ENCODE data around the gene LRRC61.

LRRC61 gene

GRCh38 chr7:150355666-150356059 is 32.5 kb downstream of the LRRC61 start:
- no peak for DNase-seq (ENCODE audit: low read depth in 2 of 2)

- DNase-seq (ENCODE audit: low read depth in 2 of 2) = no peak
Measured at GRCh38 chr7:150356265-150356897, 33.2 kb downstream of the LRRC61 start.

DNA sequence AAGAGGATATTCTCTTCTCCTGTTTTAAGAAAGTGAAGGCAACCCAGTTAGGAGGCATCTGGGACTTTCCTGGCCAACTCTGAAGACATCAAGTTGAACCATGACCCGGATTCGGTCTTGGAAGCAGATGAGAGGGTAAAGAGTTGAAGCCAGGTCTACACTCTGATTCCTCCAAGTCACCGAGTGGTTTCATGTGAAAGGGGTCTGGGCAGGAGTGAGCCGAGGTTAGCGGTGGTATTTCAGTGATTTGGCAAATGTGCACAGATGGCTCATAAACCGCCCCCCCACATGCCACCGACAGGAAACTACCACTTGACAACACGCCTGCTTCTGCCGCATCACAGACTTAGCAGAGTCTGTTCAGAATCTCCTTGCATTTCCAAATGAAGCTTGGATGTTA is 34.1 kb downstream of the LRRC61 start:
- peak; percentile 54 to 58 for DNase-seq (ENCODE audit: low read depth in 2 of 2)

DNA sequence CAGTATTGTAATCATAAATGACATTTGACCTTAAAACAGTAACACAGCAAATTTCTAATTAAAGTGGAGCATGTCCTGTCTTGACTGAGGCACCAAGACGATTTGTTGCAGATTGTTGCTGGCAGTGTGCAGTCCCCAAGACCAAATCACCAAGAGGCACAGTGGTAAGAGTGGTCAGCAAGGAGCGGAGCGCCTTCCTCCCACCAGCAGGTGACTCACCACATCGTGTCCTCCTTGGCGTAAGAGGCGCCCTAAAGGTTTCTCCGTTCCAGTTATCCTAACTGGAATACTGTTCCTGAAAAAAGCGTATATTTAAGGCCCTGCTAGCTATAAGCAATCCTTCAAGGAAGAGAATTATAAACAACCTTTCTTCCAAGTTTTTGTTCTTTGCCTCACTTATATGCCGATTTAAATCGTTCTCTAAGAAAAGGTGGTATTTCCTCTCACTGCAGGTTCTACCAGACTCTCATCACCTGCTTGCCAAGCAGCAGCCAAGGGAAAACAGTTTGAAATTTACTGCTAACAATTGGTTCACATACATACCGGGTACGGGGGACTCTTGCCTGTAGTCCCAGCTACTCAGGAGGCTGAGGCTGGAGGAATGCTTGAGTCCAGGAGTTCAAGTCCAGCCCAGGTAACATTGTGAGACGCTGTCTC is 34.7 kb downstream of the LRRC61 start:
- no peak for DNase-seq (ENCODE audit: low read depth in 2 of 2)

- DNase-seq (ENCODE audit: low read depth in 2 of 2) = no peak
Measured at GRCh38 chr7:150358433-150358832, 35.3 kb downstream of the LRRC61 start.

- no peak for DNase-seq (ENCODE audit: low read depth in 2 of 2)
Measured at GRCh38 chr7:150358988-150359621, 36.0 kb downstream of the LRRC61 start.

DNA sequence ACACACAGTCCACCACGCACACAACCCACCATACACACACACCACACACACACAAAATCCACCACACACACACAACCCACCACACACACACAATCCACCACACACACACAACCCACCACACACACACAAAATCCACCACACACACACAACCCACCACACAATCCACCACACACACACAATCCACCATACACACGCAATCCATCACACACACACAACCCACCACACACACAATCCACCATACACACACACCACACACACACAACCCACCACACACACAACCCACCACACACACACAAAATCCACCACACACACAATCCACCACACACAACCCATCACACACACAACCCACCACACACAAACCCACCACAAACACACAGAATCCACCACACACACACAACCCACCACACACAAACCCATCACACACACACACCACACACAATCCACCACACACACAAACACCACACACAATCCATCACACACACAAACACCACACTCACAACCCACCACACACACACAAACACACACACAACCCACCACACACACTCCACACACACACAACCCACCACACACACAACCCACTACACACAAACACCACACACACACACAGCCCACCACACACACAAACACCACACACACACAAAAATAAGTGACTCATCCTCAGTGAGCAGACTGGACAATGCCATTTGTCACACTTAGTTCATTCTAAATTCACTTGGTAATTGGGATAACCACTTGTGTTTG is 36.6 kb downstream of the LRRC61 start:
- no peak for DNase-seq (ENCODE audit: low read depth in 2 of 2)

DNA sequence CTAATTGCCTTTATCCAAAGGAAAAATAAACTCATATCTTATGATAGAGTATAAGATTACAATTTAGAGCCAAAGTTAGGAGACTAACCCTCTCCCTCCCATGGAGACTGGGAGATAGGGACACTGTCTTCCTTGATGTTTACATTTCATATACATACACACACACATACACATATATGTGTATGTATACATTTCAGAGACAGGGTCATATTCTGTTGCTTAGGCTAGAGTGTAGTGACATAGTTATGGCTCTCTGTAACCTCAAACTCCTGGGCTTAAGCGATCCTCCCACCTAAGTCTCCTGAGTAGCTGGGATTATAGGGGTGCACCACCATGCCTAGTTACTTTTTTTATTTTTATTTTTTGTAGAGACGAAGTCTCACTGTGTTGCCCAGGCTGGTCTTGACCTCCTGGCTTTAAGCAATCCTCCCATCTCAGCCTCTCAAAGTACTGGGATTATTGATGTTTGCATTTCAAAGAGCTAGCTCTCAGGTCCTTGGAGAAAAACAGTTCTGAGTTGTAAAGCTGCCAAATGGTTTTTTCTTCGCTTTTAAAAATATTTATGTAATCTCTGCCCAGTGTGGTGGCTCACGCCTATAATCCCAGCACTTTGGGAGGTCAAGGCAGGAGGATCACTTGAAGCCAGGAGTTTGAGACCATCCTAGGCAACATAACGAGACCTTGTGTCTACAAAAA is 37.4 kb downstream of the LRRC61 start:
- DNase-seq (ENCODE audit: low read depth in 2 of 2) = no peak

DNA sequence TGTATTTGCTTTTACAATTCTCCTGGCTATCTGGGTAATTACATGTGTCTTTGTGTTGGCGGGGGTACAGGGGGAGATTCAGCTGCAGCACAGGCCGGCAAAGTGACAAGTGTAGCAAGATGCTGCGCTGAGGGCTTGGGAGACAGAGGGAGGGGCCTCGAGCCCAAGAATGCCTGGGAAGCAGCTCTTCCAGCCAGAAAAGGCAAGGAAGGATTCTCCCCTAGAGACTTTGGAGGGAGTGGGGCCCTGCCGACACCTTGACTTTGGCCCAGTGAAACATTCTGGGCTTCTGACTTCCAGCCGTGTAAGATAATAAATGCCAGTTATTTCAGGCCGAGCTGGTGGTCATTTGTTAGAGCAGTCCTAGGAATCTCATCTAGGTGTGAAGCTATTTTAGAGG is 38.2 kb downstream of the LRRC61 start:
- no peak for DNase-seq (ENCODE audit: low read depth in 2 of 2)

GRCh38 chr7:150361807-150362621 is 38.9 kb downstream of the LRRC61 start:
- DNase-seq (ENCODE audit: low read depth in 2 of 2) = no peak

- DNase-seq (ENCODE audit: low read depth in 2 of 2) = no peak
Measured at GRCh38 chr7:150363370-150363769, 40.2 kb downstream of the LRRC61 start.

DNA sequence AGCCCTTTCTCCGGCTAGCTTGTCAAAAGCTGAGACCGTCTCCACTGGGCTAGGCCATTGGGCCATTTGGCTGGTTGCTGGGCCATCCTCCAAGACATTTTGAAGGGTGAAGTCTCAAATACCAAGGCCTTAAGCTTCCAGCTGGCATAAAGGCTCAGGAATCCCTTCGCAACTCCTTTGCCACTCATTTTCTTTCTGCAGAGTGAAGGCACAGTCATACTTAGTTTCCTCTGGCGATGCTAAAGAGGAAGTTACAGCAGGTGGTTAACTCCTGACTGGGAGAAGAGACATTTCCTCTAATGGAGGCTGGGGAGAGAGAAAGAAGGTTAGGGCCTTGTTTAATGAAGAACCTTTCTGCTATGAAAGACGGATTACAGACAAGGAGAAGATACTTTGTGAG is 40.7 kb downstream of the LRRC61 start:
- DNase-seq (ENCODE audit: low read depth in 2 of 2) = no peak

DNA sequence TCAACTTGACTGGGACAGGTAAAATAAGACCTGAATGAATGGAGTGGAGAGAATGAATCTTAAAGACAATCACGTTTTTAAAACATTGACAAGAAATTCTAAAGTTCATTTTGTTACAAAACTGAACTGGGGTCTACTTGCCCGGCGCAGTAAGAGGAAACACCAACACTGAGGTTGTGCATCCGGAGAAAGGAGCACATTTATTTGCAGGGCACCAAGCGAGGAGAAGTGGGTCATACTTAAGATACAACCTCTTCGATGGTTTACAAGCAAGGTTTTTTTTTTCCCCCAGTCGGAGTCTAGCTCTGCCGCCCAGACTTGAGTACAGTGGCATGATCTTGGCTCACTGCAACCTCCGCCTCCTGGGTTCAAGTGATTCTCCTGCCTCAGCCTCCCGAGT is 42.0 kb downstream of the LRRC61 start:
- no peak for DNase-seq (ENCODE audit: low read depth in 2 of 2)

GRCh38 chr7:150365673-150366398 is 42.7 kb downstream of the LRRC61 start:
- DNase-seq (ENCODE audit: low read depth in 2 of 2) = no peak

- DNase-seq (ENCODE audit: low read depth in 2 of 2) = no peak
Measured at GRCh38 chr7:150367677-150368095, 44.5 kb downstream of the LRRC61 start.

- DNase-seq (ENCODE audit: low read depth in 2 of 2) = peak; percentile 66 to 70
Measured at GRCh38 chr7:150368096-150368883, 45.1 kb downstream of the LRRC61 start, which contains the start of gene REPIN1. Gene REPIN1, plus strand, starts transcription at chr7:150368822. Its CDS starts 890 bp downstream, at chr7:150369712.

GRCh38 chr7:150368884-150369747 is 46.0 kb downstream of the LRRC61 start:
- peak; percentile 44 to 53 for DNase-seq (ENCODE audit: low read depth in 2 of 2)

- DNase-seq (ENCODE audit: low read depth in 2 of 2) = no peak
Measured at GRCh38 chr7:150369748-150370501, 46.8 kb downstream of the LRRC61 start.

Measured in stimulated activated CD8-positive, alpha-beta memory T cell treated with anti-CD3 and anti-CD28 coated beads, Interleukin-15, amount 100 ng/mL, for 4 hours (primary cell).